Measurements from ENCODE around the gene CORO2B.

Gene CORO2B

DNA sequence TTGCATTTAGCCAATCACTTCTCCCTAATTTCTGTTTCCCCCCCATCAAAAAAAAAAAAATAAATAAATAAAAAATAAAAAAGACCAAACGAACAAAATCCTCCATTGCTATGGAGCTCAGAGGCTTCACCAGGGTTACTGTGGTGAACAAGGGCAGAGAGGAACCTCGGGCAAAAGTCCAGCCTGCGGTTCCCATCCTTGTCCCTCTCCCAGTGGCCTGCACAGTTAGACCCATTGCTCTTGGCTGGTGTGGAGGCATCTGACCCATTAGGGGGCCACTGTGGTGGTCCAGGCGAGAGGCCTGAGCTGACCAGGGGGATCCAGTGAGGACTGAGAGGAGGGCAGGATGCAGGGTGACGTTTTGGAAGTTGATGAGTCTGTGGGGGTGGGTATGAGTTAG lies 18.8 kb downstream of the CORO2B start:
- H3K36me3 ChIP-seq (ENCODE audit: insufficient read depth, insufficient read length, low read length) = no peaks in the 10 kb centered on the region
- no peak for TF ChIP-seq ZNF274 (IDR thresholded peaks at IDR 0.05; ENCODE audit: low read depth, low read length)
- no peak for TF ChIP-seq SUZ12 (IDR thresholded peaks at IDR 0.05; ENCODE audit: extremely low read depth, insufficient read depth, insufficient read length)
- no peak for TF ChIP-seq YY1 (IDR thresholded peaks at IDR 0.05; ENCODE audit: insufficient read depth, insufficient read length)
- no peak for DNase-seq (ENCODE audit: low read depth, low spot score)
- H3K9ac ChIP-seq (ENCODE audit: insufficient read length, low read depth) = no peak overlapping the region
- H3K27me3 ChIP-seq (ENCODE audit: insufficient read depth, insufficient read length) = no peaks in the 10 kb centered on the region
- no peak overlapping the region for H3K4me3 ChIP-seq (ENCODE audit: insufficient read length, low read depth)
- no peaks in the 10 kb centered on the region for H3K9me3 ChIP-seq (ENCODE audit: insufficient read depth, low read length)
- H3K4me1 ChIP-seq (ENCODE audit: insufficient read depth, insufficient read length) = peaks cover 42% of the 10 kb centered on the region

DNA sequence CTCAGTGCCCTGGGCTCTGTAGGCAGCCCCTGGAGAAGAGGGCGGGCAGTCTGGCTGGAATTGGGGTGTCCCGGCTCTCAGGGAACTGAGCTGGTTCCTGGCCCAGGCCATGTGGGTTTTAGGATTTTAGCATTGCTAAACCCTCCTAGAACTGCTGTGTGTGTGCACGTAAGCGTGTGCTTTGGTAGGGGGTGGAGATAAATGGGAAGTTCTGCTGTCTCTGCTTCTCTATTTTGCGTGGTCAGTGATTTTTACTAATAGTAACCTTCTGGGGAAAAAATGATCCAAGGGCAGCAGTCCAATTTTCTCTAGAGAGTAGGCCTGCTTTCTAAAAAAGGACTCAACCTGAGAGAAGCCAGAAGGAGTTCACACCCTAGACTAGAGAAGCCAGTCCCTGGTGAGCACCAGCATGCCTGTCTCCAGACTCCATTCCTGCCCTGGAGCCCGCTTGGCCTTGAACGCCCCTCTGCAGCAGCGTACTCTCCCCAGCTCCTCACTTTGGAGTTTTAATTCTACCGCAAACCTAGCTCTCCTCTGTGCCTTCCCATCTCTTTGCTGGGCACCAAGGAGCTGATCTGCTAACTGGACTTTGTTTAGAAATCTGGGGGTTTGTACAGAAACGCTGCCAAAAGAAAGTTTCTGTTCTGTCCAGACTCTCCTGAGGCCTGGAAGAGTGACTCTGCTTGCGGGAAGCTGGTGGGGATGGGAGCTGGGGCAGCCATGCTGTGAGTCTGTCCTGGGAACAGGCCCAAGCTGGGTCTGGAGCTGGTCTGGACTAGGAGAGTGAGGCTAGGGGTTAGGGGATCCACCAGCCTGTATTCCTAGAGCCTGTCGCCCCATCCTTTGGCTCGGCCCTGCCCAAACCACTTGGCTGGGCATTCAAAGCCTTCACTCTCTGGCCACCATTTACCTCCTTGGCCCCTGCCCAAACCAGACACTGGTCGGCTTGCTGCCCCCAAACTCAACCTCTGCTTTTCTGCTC lies 19.7 kb downstream of the CORO2B start:
- Histone ChIP-seq H3K27me3 (ENCODE audit: insufficient read depth, insufficient read length) (no peaks in the 10 kb centered on the region), H3K36me3 (ENCODE audit: insufficient read depth, insufficient read length, low read length) (no peaks in the 10 kb centered on the region), H3K4me1 (ENCODE audit: insufficient read depth, insufficient read length) (peaks cover 42% of the 10 kb centered on the region), H3K9me3 (ENCODE audit: insufficient read depth, low read length) (no peaks in the 10 kb centered on the region), H3K9ac (ENCODE audit: insufficient read length, low read depth) (no peak overlapping the region), H3K4me3 (ENCODE audit: insufficient read length, low read depth) (no peak overlapping the region)
- no peak for TF ChIP-seq ZNF274 (IDR thresholded peaks at IDR 0.05; ENCODE audit: low read depth, low read length)
- TF ChIP-seq SUZ12 (IDR thresholded peaks at IDR 0.05; ENCODE audit: extremely low read depth, insufficient read depth, insufficient read length) = no peak
- TF ChIP-seq YY1 (IDR thresholded peaks at IDR 0.05; ENCODE audit: insufficient read depth, insufficient read length) = no peak
- DNase-seq (ENCODE audit: low read depth, low spot score) = no peak

DNA sequence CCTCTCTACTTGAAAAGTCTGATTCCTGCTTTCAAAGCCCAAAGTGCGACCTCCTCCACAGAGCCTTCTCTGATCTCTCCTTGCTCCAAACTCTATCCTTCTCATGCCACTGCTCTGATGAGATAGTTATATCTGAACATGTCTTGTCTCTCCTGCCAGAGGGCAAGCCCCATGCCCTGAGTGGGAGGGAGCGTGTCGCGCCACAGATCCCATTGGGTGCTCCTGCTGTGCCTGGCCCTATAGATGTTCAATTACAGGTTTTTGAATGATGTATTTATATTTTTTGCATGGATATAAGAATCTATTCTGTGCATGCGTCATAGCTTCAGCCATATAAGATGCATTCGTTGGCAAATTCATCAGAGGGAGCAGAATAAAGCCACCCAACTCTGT lies 20.4 kb downstream of the CORO2B start:
- H3K36me3 ChIP-seq (ENCODE audit: insufficient read depth, insufficient read length, low read length) = no peaks in the 10 kb centered on the region
- H3K4me1 ChIP-seq (ENCODE audit: insufficient read depth, insufficient read length) = peaks cover 42% of the 10 kb centered on the region
- H3K9me3 ChIP-seq (ENCODE audit: insufficient read depth, low read length) = no peaks in the 10 kb centered on the region
- H3K27me3 ChIP-seq (ENCODE audit: insufficient read depth, insufficient read length) = no peaks in the 10 kb centered on the region
- no peak overlapping the region for H3K4me3 ChIP-seq (ENCODE audit: insufficient read length, low read depth)
- no peak overlapping the region for H3K9ac ChIP-seq (ENCODE audit: insufficient read length, low read depth)
- no peak for TF ChIP-seq YY1 (IDR thresholded peaks at IDR 0.05; ENCODE audit: insufficient read depth, insufficient read length)
- DNase-seq (ENCODE audit: low read depth, low spot score) = no peak

DNA sequence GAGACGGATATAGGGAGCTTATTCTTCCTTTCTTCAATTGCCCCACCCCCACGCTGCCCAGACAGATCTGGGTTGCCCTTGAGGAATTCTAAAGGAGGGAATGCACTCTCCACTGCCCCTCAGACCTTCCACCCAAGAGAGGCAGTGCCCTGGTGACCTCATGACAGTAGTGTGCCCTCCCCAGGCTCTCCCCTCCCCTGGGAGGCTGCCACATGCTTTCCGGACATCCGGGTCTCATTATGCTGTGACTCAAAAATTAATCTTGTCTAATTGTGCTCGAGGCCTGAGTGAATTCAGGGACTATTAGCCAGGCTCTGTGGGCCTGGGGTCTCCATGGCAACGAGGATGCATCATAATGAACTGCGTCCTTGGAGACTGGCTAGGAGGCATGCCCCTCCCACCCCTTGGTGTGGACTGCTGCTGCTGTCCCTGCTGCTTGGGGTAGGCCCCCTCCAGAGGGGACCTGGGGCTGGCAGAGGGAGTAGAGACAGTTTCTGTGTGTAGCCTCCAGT lies 20.8 kb downstream of the CORO2B start:
- DNase-seq (ENCODE audit: low read depth, low spot score) = peak; percentile 88
- Histone ChIP-seq H3K27me3 (ENCODE audit: insufficient read depth, insufficient read length) (no peaks in the 10 kb centered on the region), H3K9ac (ENCODE audit: insufficient read length, low read depth) (no peak overlapping the region), H3K4me3 (ENCODE audit: insufficient read length, low read depth) (no peak overlapping the region), H3K36me3 (ENCODE audit: insufficient read depth, insufficient read length, low read length) (no peaks in the 10 kb centered on the region), H3K4me1 (ENCODE audit: insufficient read depth, insufficient read length) (peaks cover 42% of the 10 kb centered on the region), H3K9me3 (ENCODE audit: insufficient read depth, low read length) (no peaks in the 10 kb centered on the region)
- TF ChIP-seq ZNF274 (IDR thresholded peaks at IDR 0.05; ENCODE audit: low read depth, low read length) = no peak

DNA sequence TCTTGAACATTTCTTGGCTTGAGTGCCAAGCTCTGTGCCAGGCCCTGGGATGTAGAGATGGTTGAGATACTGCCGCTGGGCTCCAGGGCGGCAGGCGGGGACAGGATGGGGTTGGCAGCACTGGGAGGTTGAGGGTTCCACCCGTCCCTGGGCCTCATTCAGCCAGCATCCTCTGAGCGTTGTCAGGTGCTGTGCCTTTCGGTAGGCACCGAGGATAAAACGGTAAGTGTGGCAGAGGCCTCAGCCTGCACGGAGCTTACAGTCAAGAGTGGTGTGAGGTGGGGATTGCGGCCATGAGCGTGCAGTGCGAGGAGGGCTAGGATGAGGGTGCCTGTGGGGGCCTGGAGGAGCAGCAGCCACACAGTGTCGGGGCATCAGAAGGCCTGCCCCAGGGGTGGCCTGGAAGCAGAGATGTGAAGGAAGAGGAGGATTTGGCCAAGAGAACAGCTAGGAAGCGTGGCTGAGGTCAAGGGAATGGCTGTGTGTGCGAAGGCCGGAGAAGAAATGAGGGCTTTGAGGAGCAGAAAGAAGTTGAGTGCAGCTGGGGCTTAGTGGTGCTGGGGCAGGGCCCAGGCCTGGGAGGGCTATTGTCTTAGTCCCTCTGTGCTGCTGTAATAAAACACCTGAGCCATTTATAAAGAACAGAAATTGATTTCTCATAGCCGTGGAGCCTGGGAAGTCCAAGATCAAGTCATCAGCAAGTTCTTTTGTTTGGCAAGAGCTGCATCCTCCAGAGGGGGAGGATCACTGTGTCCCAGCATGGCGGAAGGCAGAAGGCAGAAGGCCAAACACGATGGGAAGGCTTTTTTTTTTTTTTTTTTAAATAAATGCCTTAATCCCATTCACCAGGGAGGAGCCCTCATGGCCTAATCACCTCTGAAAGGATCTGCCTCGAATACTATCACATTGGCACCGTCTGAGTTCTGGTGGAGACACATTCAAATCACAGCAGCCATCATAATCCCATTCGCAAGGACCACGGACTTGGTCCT lies 22.7 kb downstream of the CORO2B start:
- no peak for DNase-seq (ENCODE audit: low read depth, low spot score)
- Histone ChIP-seq H3K36me3 (ENCODE audit: insufficient read depth, insufficient read length, low read length) (no peaks in the 10 kb centered on the region), H3K9me3 (ENCODE audit: insufficient read depth, low read length) (no peaks in the 10 kb centered on the region), H3K4me1 (ENCODE audit: insufficient read depth, insufficient read length) (peaks cover 39% of the 10 kb centered on the region), H3K9ac (ENCODE audit: insufficient read length, low read depth) (no peak overlapping the region), H3K4me3 (ENCODE audit: insufficient read length, low read depth) (no peak overlapping the region), H3K27me3 (ENCODE audit: insufficient read depth, insufficient read length) (no peaks in the 10 kb centered on the region)
- TF ChIP-seq YY1 (IDR thresholded peaks at IDR 0.05; ENCODE audit: insufficient read depth, insufficient read length) (no peak), SUZ12 (IDR thresholded peaks at IDR 0.05; ENCODE audit: extremely low read depth, insufficient read depth, insufficient read length) (no peak), ZNF274 (IDR thresholded peaks at IDR 0.05; ENCODE audit: low read depth, low read length) (no peak)

- no peak for TF ChIP-seq ZNF274 (IDR thresholded peaks at IDR 0.05; ENCODE audit: low read depth, low read length)
- no peaks in the 10 kb centered on the region for H3K27me3 ChIP-seq (ENCODE audit: insufficient read depth, insufficient read length)
- H3K4me1 ChIP-seq (ENCODE audit: insufficient read depth, insufficient read length) = peaks cover 33% of the 10 kb centered on the region
- no peak overlapping the region for H3K4me3 ChIP-seq (ENCODE audit: insufficient read length, low read depth)
- DNase-seq (ENCODE audit: low read depth, low spot score) = no peak
- H3K9me3 ChIP-seq (ENCODE audit: insufficient read depth, low read length) = 0 out of 2 replicates have a peak, but pooled peaks cover 4% of the 10 kb centered on the region
- H3K36me3 ChIP-seq (ENCODE audit: insufficient read depth, insufficient read length, low read length) = no peaks in the 10 kb centered on the region
- H3K9ac ChIP-seq (ENCODE audit: insufficient read length, low read depth) = no peak overlapping the region
These were observed 23.8 kb downstream of the CORO2B start for GRCh38 chr15:68602459-68603215.

Measured in NT2/D1 (cell line).